IPS DF 4.7 (cell line): ENCODE data around the gene CHID1.

Experiments used
- DNase-seq: peaks from one replicate; pipeline ENCODE4 v3.0.0-alpha.2; 2013; ENCODE audit warnings: low spot score; ENCODE audit errors: extremely low read depth

CHID1 gene

GRCh38 chr11:888310-889212 lies 22.0 kb downstream of the CHID1 start:
- DNase-seq, result no peak

GRCh38 chr11:887589-887988 lies 23.0 kb downstream of the CHID1 start:
- no peak for DNase-seq

GRCh38 chr11:886568-886967 lies 24.0 kb downstream of the CHID1 start:
- DNase-seq, result no peak

GRCh38 chr11:884578-885070 lies 26.0 kb downstream of the CHID1 start:
- no peak for DNase-seq

- DNase-seq, result no peak
These were observed 27.1 kb downstream of the CHID1 start for GRCh38 chr11:883527-883926.

GRCh38 chr11:882596-882995 lies 28.0 kb downstream of the CHID1 start:
- no peak for DNase-seq

- DNase-seq, result no peak
These were observed 30.2 kb downstream of the CHID1 start for GRCh38 chr11:880447-880846.

GRCh38 chr11:877565-877964 lies 33.0 kb downstream of the CHID1 start:
- DNase-seq, result no peak

GRCh38 chr11:876545-876944 lies 34.1 kb downstream of the CHID1 start:
- DNase-seq, result no peak

GRCh38 chr11:875769-876301 lies 34.8 kb downstream of the CHID1 start:
- DNase-seq, result no peak

GRCh38 chr11:875203-875602 lies 35.4 kb downstream of the CHID1 start:
- no peak for DNase-seq

- DNase-seq, result no peak
These were observed 36.9 kb downstream of the CHID1 start for GRCh38 chr11:873706-874105.

- DNase-seq, result no peak
These were observed 37.8 kb downstream of the CHID1 start for GRCh38 chr11:872799-873198.

- no peak for DNase-seq
These were observed 39.1 kb downstream of the CHID1 start for GRCh38 chr11:871472-871871.

GRCh38 chr11:870418-870817 lies 40.2 kb downstream of the CHID1 start:
- no peak for DNase-seq

GRCh38 chr11:870127-870413 lies 40.5 kb downstream of the CHID1 start:
- no peak for DNase-seq

GRCh38 chr11:869399-870126 lies 41.0 kb downstream of the CHID1 start:
- no peak for DNase-seq

GRCh38 chr11:868802-869201 lies 41.8 kb downstream of the CHID1 start:
- DNase-seq, result no peak

GRCh38 chr11:868394-868793 lies 42.2 kb downstream of the CHID1 start:
- no peak for DNase-seq

GRCh38 chr11:867856-868358 lies 42.7 kb downstream of the CHID1 start:
- DNase-seq, result no peak

- no peak for DNase-seq
These were observed 44.1 kb downstream of the CHID1 start for GRCh38 chr11:866481-866880.
